Stimulated activated naive B cell treated with anti-CD40 and anti-IgM and Interleukin-4, amounts not matched to agents 10 μg/mL and 1 μg/mL and 100 μg/mL, for 72 hours (primary cell): ENCODE data around the gene JPH3.

Experiments
- ATAC-seq, 2 donors: fragments of 150-1000 bp; cut with Tn5 transposase; replicated peaks; 2 replicates each; pipeline ENCODE4 v1.10.0; 2021; ENCODE audit warnings: moderate library complexity in 1 of 2
- DNase-seq: peaks from one replicate; pipeline ENCODE4 v3.0.0; 2021
- H3K27ac Mint-ChIP-seq: one replicate; pipeline ENCODE4 v1.8.0; 2022; ENCODE audit warnings: mild to moderate bottlenecking, mixed read lengths
- H3K27me3 Mint-ChIP-seq, 2 donors: one replicate each; pipeline ENCODE4 v1.8.0; 2022; ENCODE audit warnings: mixed read lengths in 2 of 2
- H3K36me3 Mint-ChIP-seq, 2 donors: one replicate each; pipeline ENCODE4 v1.8.0; 2022; ENCODE audit warnings: mixed read lengths in 2 of 2, mild to moderate bottlenecking in 1 of 2
- H3K4me1 Mint-ChIP-seq, 2 donors: one replicate each; pipeline ENCODE4 v1.8.0; 2022; ENCODE audit warnings: mixed read lengths in 2 of 2, mild to moderate bottlenecking in 1 of 2
- H3K4me3 Mint-ChIP-seq, 2 donors: one replicate each; pipeline ENCODE4 v1.8.0; 2022; ENCODE audit warnings: mild to moderate bottlenecking in 2 of 2, mixed read lengths in 2 of 2, moderate library complexity in 1 of 2
- H3K9me3 Mint-ChIP-seq, 2 donors: one replicate each; pipeline ENCODE4 v1.8.0; 2022; ENCODE audit warnings: mixed read lengths in 2 of 2, mild to moderate bottlenecking in 1 of 2

The JPH3 gene

GRCh38 chr16:87601401-87601981 lies 817 bp upstream of the JPH3 start:
- H3K27ac Mint-ChIP-seq, result no peak overlapping the region
- DNase-seq (no peak), ATAC-seq (no peak)
- H3K27me3 Mint-ChIP-seq, result peaks cover 54 to 65% of the 10 kb centered on the region in 2 donors
- peak overlapping the region in 1 of 2 donors; percentile 46 for H3K4me3 Mint-ChIP-seq
- H3K4me1 Mint-ChIP-seq, result peaks cover 5 to 16% of the 10 kb centered on the region in 2 donors
- H3K36me3 Mint-ChIP-seq, result peaks cover 0 to 3% of the 10 kb centered on the region in 2 donors
- peaks cover 0 to 4% of the 10 kb centered on the region in 2 donors for H3K9me3 Mint-ChIP-seq

GRCh38 chr16:87602821-87603683 lies 744 bp downstream of the JPH3 start:
- Mint-ChIP-seq H3K4me3 (peak overlapping the region; percentile 68 to 74), H3K9me3 (peaks cover 0 to 4% of the 10 kb centered on the region in 2 donors), H3K4me1 (peaks cover 5 to 16% of the 10 kb centered on the region in 2 donors), H3K27ac (no peak overlapping the region), H3K27me3 (peaks cover 68 to 81% of the 10 kb centered on the region in 2 donors), H3K36me3 (peaks cover 0 to 3% of the 10 kb centered on the region in 2 donors)
- DNase-seq (no peak), ATAC-seq (no peak)

GRCh38 chr16:87603684-87604633 lies 1.7 kb downstream of the JPH3 start:
- no peak for ATAC-seq
- Mint-ChIP-seq H3K27me3 (peaks cover 72 to 88% of the 10 kb centered on the region in 2 donors), H3K27ac (no peak overlapping the region), H3K4me3 (no peak overlapping the region), H3K4me1 (peaks cover 5 to 16% of the 10 kb centered on the region in 2 donors), H3K9me3 (peaks cover 0 to 5% of the 10 kb centered on the region in 2 donors), H3K36me3 (peaks cover 0 to 3% of the 10 kb centered on the region in 2 donors)
- DNase-seq, result no peak

GRCh38 chr16:87604634-87605111 lies 2.4 kb downstream of the JPH3 start:
- DNase-seq (no peak), ATAC-seq (no peak)
- H3K27me3 Mint-ChIP-seq, result peaks cover 66 to 81% of the 10 kb centered on the region in 2 donors
- peaks cover 0 to 1% of the 10 kb centered on the region in 2 donors for H3K9me3 Mint-ChIP-seq
- H3K4me3 Mint-ChIP-seq, result no peak overlapping the region
- peaks cover 0 to 3% of the 10 kb centered on the region in 2 donors for H3K36me3 Mint-ChIP-seq
- H3K4me1 Mint-ChIP-seq, result peaks cover 5 to 16% of the 10 kb centered on the region in 2 donors
- H3K27ac Mint-ChIP-seq, result no peak overlapping the region

GRCh38 chr16:87607223-87607622 lies 4.9 kb downstream of the JPH3 start:
- no peak for ATAC-seq
- Mint-ChIP-seq H3K9me3 (peaks cover 0 to 1% of the 10 kb centered on the region in 2 donors), H3K36me3 (peaks cover 0 to 3% of the 10 kb centered on the region in 2 donors), H3K27ac (no peak overlapping the region), H3K4me1 (peaks cover 5 to 16% of the 10 kb centered on the region in 2 donors), H3K4me3 (no peak overlapping the region), H3K27me3 (peaks cover 57 to 68% of the 10 kb centered on the region in 2 donors)
- no peak for DNase-seq

- Mint-ChIP-seq H3K4me3 (no peak overlapping the region), H3K4me1 (peaks cover 5 to 15% of the 10 kb centered on the region in 2 donors), H3K27me3 (peaks cover 56 to 67% of the 10 kb centered on the region in 2 donors), H3K27ac (no peak overlapping the region), H3K9me3 (peaks cover 0 to 1% of the 10 kb centered on the region in 2 donors), H3K36me3 (peaks cover 0 to 3% of the 10 kb centered on the region in 2 donors)
- ATAC-seq, result no peak
- DNase-seq, result no peak
Measured at GRCh38 chr16:87607871-87608270, 5.6 kb downstream of the JPH3 start.

- no peak overlapping the region for H3K4me3 Mint-ChIP-seq
- H3K4me1 Mint-ChIP-seq, result peaks cover under 1 to 9% of the 10 kb centered on the region in 2 donors
- ATAC-seq (no peak), DNase-seq (no peak)
- H3K9me3 Mint-ChIP-seq, result peaks cover 0 to 1% of the 10 kb centered on the region in 2 donors
- no peaks in the 10 kb centered on the region for H3K36me3 Mint-ChIP-seq
- H3K27ac Mint-ChIP-seq, result no peak overlapping the region
- H3K27me3 Mint-ChIP-seq, result peaks cover 50 to 60% of the 10 kb centered on the region in 2 donors
Measured at GRCh38 chr16:87608400-87608985, 6.2 kb downstream of the JPH3 start.

- peaks cover 39 to 45% of the 10 kb centered on the region in 2 donors for H3K27me3 Mint-ChIP-seq
- DNase-seq (no peak), ATAC-seq (no peak)
- no peaks in the 10 kb centered on the region for H3K36me3 Mint-ChIP-seq
- H3K9me3 Mint-ChIP-seq, result peaks cover 0 to 1% of the 10 kb centered on the region in 2 donors
- no peak overlapping the region for H3K4me3 Mint-ChIP-seq
- H3K27ac Mint-ChIP-seq, result no peak overlapping the region
- no peaks in the 10 kb centered on the region for H3K4me1 Mint-ChIP-seq
Measured at GRCh38 chr16:87610026-87610425, 7.7 kb downstream of the JPH3 start.

- Mint-ChIP-seq H3K36me3 (no peaks in the 10 kb centered on the region), H3K27me3 (peaks cover 30 to 38% of the 10 kb centered on the region in 2 donors), H3K4me3 (no peak overlapping the region), H3K9me3 (peaks cover 0 to 1% of the 10 kb centered on the region in 2 donors), H3K27ac (no peak overlapping the region), H3K4me1 (no peaks in the 10 kb centered on the region)
- DNase-seq, result no peak
- no peak for ATAC-seq
Measured at GRCh38 chr16:87611456-87611855, 9.1 kb downstream of the JPH3 start.

- H3K4me3 Mint-ChIP-seq, result no peak overlapping the region
- ATAC-seq (no peak), DNase-seq (no peak)
- H3K27ac Mint-ChIP-seq, result no peak overlapping the region
- H3K36me3 Mint-ChIP-seq, result no peaks in the 10 kb centered on the region
- no peaks in the 10 kb centered on the region for H3K4me1 Mint-ChIP-seq
- no peaks in the 10 kb centered on the region for H3K9me3 Mint-ChIP-seq
- H3K27me3 Mint-ChIP-seq, result peaks cover 28 to 38% of the 10 kb centered on the region in 2 donors
Measured at GRCh38 chr16:87613961-87614360, 11.7 kb downstream of the JPH3 start.

GRCh38 chr16:87615621-87616041 lies 13.3 kb downstream of the JPH3 start:
- no peak overlapping the region for H3K27ac Mint-ChIP-seq
- no peak overlapping the region for H3K4me3 Mint-ChIP-seq
- DNase-seq (no peak), ATAC-seq (no peak)
- peaks cover 42 to 54% of the 10 kb centered on the region in 2 donors for H3K27me3 Mint-ChIP-seq
- H3K9me3 Mint-ChIP-seq, result no peaks in the 10 kb centered on the region
- no peaks in the 10 kb centered on the region for H3K4me1 Mint-ChIP-seq
- H3K36me3 Mint-ChIP-seq, result no peaks in the 10 kb centered on the region

- Mint-ChIP-seq H3K9me3 (no peaks in the 10 kb centered on the region), H3K27me3 (peaks cover 38 to 54% of the 10 kb centered on the region in 2 donors), H3K4me3 (no peak overlapping the region), H3K27ac (no peak overlapping the region), H3K4me1 (no peaks in the 10 kb centered on the region), H3K36me3 (no peaks in the 10 kb centered on the region)
- DNase-seq, result no peak
- no peak for ATAC-seq
Measured at GRCh38 chr16:87616556-87616955, 14.2 kb downstream of the JPH3 start.

- no peak overlapping the region for H3K4me3 Mint-ChIP-seq
Measured at GRCh38 chr16:87618216-87618615, 15.9 kb downstream of the JPH3 start.

More at GRCh38 chr16:87618216-87618615, 15.9 kb downstream of the JPH3 start:
- DNase-seq (no peak), ATAC-seq (no peak)
- no peak overlapping the region for H3K27ac Mint-ChIP-seq
- H3K36me3 Mint-ChIP-seq, result no peaks in the 10 kb centered on the region
- no peaks in the 10 kb centered on the region for H3K4me1 Mint-ChIP-seq
- H3K9me3 Mint-ChIP-seq, result no peaks in the 10 kb centered on the region
- peaks cover 46 to 66% of the 10 kb centered on the region in 2 donors for H3K27me3 Mint-ChIP-seq
